ENCODE measurements around the gene EDIL3. TPM values are rescaled to one million over a fixed set of nuclear protein-coding genes. Genes with fewer than 3 reads are reported as not detected.

The EDIL3 gene
- total and polyA plus RNA-seq, 2 donors (not counting 3 experiments of a cell fraction or from before 2014, with no cell fraction given), result 9.1 to 28.8 TPM

DNA sequence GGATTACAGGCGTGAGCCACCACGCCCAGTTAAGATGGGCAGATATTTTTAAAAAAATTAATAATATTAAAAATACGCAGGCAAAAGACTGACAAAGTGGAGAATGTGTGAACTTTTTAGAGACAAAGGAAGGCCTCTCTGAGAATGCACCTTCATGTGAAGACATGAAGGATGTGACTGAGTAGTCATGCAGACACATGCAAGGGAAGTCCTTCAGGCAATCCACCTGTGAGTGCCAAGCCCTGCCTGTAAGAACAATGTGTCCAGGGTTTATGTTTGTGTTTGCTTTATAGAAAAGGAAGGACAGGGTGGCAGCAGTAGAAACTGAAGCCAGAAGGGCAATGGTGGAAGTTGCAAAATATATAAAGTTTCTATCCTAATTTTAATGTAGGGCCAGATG lies 169.2 kb downstream of the EDIL3 start:
- DNase-seq (ENCODE audit: low read depth, low spot score) (no peak), FAIRE-seq (no peak)
- Histone ChIP-seq H3K4me3 (replicated peaks in 1 of 3; ENCODE audit: insufficient read depth in 1 of 3, low read depth in 1 of 3, low read length in 3 of 3) (no peak overlapping the region), H3K4me2 (ENCODE audit: insufficient read depth, low read length) (no peak overlapping the region), H3K79me2 (ENCODE audit: control insufficient read depth, insufficient read depth, low read length) (no peaks in the 10 kb centered on the region), H2AFZ (ENCODE audit: low read depth, low read length) (no peak overlapping the region), H4K20me1 (replicated peaks; ENCODE audit: control insufficient read depth, extremely low read depth, insufficient read depth, low read length) (no peaks in the 10 kb centered on the region), H3K9me3 (replicated peaks; ENCODE audit: control insufficient read depth, insufficient read depth, low read length) (no peaks in the 10 kb centered on the region), H3K4me1 (ENCODE audit: control insufficient read depth, extremely low read depth, insufficient read depth, low read length) (no peaks in the 10 kb centered on the region), H3K27ac (ENCODE audit: insufficient read depth, low read depth, low read length) (no peak overlapping the region), H3K36me3 (ENCODE audit: control insufficient read depth in 2 of 2, extremely low read depth in 1 of 2, insufficient read depth in 2 of 2, low read length in 2 of 2) (no peaks in the 10 kb centered on the region), H3K27me3 (ENCODE audit: control insufficient read depth in 2 of 2, insufficient read depth in 2 of 2, low read length in 2 of 2) (no peaks in the 10 kb centered on the region), H3K9me1 (replicated peaks; ENCODE audit: control insufficient read depth, extremely low read depth, insufficient read depth, low read length) (no peaks in the 10 kb centered on the region), H3K9ac (replicated peaks; ENCODE audit: extremely low read depth, insufficient read depth, low read length) (no peak overlapping the region)
- TF ChIP-seq, protein P1, sequence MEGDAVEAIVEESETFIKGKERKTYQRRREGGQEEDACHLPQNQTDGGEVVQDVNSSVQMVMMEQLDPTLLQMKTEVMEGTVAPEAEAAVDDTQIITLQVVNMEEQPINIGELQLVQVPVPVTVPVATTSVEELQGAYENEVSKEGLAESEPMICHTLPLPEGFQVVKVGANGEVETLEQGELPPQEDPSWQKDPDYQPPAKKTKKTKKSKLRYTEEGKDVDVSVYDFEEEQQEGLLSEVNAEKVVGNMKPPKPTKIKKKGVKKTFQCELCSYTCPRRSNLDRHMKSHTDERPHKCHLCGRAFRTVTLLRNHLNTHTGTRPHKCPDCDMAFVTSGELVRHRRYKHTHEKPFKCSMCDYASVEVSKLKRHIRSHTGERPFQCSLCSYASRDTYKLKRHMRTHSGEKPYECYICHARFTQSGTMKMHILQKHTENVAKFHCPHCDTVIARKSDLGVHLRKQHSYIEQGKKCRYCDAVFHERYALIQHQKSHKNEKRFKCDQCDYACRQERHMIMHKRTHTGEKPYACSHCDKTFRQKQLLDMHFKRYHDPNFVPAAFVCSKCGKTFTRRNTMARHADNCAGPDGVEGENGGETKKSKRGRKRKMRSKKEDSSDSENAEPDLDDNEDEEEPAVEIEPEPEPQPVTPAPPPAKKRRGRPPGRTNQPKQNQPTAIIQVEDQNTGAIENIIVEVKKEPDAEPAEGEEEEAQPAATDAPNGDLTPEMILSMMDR (IDR thresholded peaks at IDR 0.05; ENCODE audit: extremely low read depth in 1 of 2, insufficient read depth in 1 of 2, low read depth in 1 of 2, low read length in 2 of 2), result no peak
- no peak for TF ChIP-seq MYC (IDR thresholded peaks at IDR 0.05; ENCODE audit: low read depth, low read length)
- CTCF ChIA-PET, result no interaction called here
- POLR2A ChIA-PET, result no interaction called here
- BruUV-seq (replicated peaks), result no TSS peak
- intact Hi-C loops (cut with micrococcal nuclease), result no loop called here
- dilution Hi-C loops (cut with MboI; ENCODE audit: extremely low pct_ligation_motif_present, low sequenced_read_pairs), result no loop called here

GRCh38 chr5:84213861-84214260 lies 170.8 kb downstream of the EDIL3 start:
- dilution Hi-C loops (cut with MboI; ENCODE audit: extremely low pct_ligation_motif_present, low sequenced_read_pairs) (no loop called here), intact Hi-C loops (cut with micrococcal nuclease) (no loop called here)
- Histone ChIP-seq H2AFZ (ENCODE audit: low read depth, low read length) (no peak overlapping the region), H3K4me2 (ENCODE audit: insufficient read depth, low read length) (no peak overlapping the region), H3K9me3 (replicated peaks; ENCODE audit: control insufficient read depth, insufficient read depth, low read length) (no peaks in the 10 kb centered on the region), H3K27me3 (ENCODE audit: control insufficient read depth in 2 of 2, insufficient read depth in 2 of 2, low read length in 2 of 2) (no peaks in the 10 kb centered on the region), H3K4me3 (replicated peaks in 1 of 3; ENCODE audit: insufficient read depth in 1 of 3, low read depth in 1 of 3, low read length in 3 of 3) (no peak overlapping the region), H3K79me2 (ENCODE audit: control insufficient read depth, insufficient read depth, low read length) (no peaks in the 10 kb centered on the region), H3K27ac (ENCODE audit: insufficient read depth, low read depth, low read length) (no peak overlapping the region), H3K9me1 (replicated peaks; ENCODE audit: control insufficient read depth, extremely low read depth, insufficient read depth, low read length) (no peaks in the 10 kb centered on the region), H3K36me3 (ENCODE audit: control insufficient read depth in 2 of 2, extremely low read depth in 1 of 2, insufficient read depth in 2 of 2, low read length in 2 of 2) (no peaks in the 10 kb centered on the region), H3K4me1 (ENCODE audit: control insufficient read depth, extremely low read depth, insufficient read depth, low read length) (no peaks in the 10 kb centered on the region), H3K9ac (replicated peaks; ENCODE audit: extremely low read depth, insufficient read depth, low read length) (no peak overlapping the region), H4K20me1 (replicated peaks; ENCODE audit: control insufficient read depth, extremely low read depth, insufficient read depth, low read length) (no peaks in the 10 kb centered on the region)
- DNase-seq (ENCODE audit: low read depth, low spot score) (no peak), FAIRE-seq (no peak)
- ChIA-PET POLR2A (no interaction called here), CTCF (interaction anchor here (0.8 kb wide), 1 partner anchor 18 kb away, joined by 3 read pairs; no protein-coding TSS in a partner anchor)
- no peak for TF ChIP-seq GATA2 (IDR thresholded peaks at IDR 0.05; ENCODE audit: insufficient read depth, insufficient read length, low read depth, low read length)
- TF ChIP-seq, protein P2, sequence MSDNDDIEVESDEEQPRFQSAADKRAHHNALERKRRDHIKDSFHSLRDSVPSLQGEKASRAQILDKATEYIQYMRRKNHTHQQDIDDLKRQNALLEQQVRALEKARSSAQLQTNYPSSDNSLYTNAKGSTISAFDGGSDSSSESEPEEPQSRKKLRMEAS (IDR thresholded peaks at IDR 0.05; ENCODE audit: insufficient read depth, insufficient read length), result no peak
- no peak for TF ChIP-seq JUN (IDR thresholded peaks at IDR 0.05; ENCODE audit: borderline replicate concordance, insufficient read depth, insufficient read length, low read depth)
- no peak for TF ChIP-seq FOS (IDR thresholded peaks at IDR 0.05; ENCODE audit: borderline replicate concordance, insufficient read depth, low read length)
- no peak for TF ChIP-seq MYC (IDR thresholded peaks at IDR 0.05; ENCODE audit: low read depth, low read length)
- TF ChIP-seq POLR2AphosphoS5 (IDR thresholded peaks at IDR 0.05; ENCODE audit: insufficient read depth, low read depth, low read length), result no peak
- no peak for TF ChIP-seq EZH2 (IDR thresholded peaks at IDR 0.05; ENCODE audit: borderline replicate concordance, low read depth, low read length, severe bottlenecking)
- TF ChIP-seq, protein P1 (IDR thresholded peaks at IDR 0.05; ENCODE audit: extremely low read depth in 1 of 2, insufficient read depth in 1 of 2, low read depth in 1 of 2, low read length in 2 of 2), result no peak
- no peak for TF ChIP-seq POLR2A (IDR thresholded peaks at IDR 0.05; ENCODE audit: low read depth, low read length)
- no TSS peak for BruUV-seq (replicated peaks)
